GM19023 (cell line): ENCODE measurements around the gene DDO.

Experiments used
- ATAC-seq: cut with Tn5 transposase; IDR thresholded peaks from one replicate; pipeline ENCODE4 v1.9.1; 2021; ENCODE audit warnings: mild to moderate bottlenecking, moderate library complexity; ENCODE audit not compliant: unreplicated experiment

Gene DDO

DNA sequence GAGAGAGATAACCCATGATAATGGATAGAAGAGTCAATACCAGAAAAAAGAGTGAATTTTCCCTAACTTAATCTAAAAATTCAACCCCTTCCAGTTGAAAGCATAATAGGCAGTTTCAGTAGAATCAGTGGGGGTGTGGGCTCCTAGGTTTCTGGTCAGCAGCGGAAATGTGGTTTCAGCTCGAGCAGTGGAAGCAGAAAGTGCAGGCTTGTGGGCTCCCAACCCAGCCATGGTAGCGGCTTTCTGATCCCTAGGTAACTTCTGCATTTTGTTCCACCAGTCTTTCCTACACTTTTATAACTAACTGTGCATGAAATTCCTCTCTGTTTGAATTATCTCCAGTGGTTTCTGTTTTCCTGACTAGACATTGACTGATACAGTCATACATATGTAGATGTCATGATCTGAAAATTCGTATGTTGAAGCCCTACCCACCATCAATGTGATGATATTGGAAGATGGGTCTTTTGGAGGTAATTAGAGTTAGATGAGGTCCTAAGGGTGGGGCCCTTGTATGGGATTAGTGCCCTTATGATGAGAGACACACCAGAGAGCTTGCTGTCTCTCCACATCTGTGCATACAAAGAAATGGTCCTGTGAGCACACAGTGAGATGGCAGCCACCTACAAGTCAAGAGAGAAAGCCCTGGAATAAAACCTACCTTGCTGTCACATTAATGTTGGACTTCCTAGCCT, 6.5 kb upstream of the DDO start:
- no peak for ATAC-seq

DNA sequence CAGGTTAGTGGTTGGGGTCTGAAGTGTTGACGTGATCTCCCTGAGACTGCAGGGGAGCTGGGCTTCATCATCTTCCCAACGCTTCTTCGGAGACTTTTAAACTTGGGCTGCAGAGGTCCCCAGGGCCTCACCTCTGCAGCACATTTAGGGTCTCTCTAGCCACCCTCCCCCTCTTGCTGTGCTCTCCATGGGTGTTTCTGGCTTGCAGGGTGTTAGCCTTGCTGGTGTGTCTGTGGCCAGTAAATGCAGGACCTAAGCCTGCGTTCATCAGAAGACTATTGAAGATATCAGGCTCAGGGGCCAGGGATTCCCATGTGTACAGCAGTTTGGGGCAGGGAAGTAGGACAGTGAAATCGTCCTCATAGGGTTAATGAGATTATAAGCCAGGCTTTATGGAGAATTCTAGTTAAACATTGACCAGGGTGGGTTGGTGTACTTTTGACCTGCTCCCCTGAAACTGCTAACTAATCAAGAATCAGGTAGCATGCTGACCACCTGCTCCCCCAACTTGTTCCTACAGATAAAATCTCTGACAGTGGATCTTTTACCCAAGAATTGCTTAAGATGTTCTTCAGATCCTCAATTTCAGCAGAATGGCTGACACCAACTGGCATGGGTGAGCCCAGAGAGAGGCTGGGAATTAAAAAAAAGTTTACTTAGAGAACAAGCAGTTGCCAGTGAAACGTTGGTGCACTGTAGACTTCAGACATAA, 3.8 kb upstream of the DDO start:
- no peak for ATAC-seq

DNA sequence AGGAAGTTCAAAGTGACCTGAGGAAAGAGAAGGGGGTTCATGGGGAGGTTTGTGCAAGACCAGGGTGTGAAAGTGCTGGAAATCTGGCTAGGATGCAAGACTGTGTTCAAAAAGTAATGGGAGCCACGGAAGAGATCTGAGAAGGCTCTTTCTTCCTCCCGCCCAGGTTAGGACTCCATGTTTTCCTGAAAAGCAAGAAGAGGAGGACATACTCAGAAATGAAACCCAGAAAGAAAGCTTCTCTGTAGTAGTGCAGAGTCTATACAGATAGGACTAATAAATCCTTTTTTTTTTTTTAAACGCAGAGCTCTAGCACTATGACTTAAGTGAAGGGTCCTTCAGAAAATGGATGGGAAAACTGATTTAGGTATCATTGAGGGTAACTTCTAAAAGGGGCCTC, 3.2 kb upstream of the DDO start:
- no peak for ATAC-seq

DNA sequence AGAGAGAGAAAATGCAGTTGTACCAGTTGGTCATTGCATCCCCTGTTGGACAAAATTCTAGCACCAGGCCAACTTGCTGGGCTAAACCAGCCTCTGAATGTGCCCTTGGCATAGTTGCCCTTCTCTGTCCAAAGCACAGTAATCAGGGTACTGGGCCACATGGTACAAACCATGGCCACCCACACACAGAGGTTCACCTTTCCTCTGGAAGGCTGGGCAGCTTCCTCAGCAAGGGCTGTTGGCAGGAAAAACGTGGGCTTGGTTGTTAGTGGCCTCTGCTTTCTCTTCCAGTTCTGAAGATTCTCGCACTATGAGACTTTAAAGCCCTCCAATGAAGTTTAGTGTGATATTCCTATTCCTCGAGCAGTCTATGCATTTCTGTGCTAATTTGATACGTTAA, 706 bp downstream of the DDO start:
- no peak for ATAC-seq

DNA sequence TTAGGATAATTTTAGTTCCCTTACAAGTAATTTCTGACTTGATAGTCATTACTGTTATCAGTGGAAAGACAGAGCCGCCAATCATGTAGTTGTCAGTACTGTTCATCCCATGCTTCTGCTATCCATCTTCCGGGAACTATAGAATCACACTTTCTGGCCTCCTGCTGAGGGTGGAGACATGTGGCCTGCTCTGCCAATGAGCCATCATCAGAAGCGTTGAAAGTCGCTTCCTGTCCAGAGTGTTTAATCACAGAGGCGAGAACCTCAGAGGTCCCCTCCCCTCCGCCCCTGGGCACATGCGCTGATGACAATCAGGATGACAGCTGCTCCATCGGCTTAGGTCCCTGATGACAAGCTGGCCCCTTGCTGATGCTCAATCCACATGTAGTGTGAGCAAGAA, 3.0 kb downstream of the DDO start:
- ATAC-seq, result no peak

DNA sequence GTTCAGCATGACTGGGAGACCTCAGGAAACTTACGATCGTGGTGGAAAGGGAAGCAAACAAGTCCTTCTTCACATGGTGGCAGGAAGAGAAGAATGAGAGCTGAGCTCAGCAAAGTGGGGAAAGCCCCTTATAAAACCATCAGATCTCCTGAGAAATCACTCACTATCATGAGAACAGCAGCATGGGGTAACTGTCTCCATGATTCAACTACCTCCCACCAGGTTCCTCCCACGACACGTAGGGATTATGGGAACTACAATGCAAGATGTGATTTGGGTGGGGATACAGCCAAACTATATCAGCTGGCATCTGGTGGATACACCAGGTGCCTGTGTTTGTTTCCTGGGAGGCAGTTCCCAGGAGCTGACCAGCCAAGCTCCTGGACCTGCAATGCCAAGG, 4.9 kb downstream of the DDO start:
- no peak for ATAC-seq

DNA sequence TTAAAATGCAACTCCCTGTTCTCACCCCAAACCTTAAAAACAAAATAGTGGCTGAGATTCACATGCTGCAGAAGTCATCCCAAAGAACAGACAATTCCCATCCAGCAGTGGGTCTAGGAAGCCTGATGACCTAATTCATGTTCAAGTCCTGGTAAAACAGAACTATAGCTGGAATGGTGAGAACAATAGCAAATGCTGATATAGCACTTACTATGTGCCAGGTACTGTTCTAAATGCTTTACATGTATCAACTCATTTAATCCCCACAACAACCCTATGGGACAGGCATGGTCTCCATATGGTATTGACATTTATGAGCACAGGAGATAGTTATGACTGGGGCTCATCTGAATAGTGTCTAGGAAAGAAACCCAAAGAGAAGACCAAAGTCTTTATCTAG, 5.6 kb downstream of the DDO start:
- no peak for ATAC-seq

DNA sequence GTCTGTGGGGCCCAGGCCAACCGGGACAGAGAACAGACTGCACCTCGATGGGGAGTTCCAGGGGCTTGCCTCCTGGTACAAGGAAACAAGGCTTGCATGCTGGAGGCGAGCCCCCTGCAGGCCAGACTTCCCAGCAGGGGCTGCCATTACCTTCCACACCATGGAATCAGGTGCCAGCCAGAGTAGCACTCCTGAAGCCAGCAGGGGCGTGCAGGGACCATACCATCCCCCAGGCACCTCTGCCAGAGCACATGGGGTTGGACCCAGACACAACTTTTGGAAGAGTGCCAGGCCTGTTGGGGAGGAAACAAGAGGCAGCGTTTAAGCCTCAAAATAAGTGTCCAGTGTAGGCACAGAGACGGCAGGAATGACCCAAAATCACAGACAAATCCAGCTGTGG, 6.5 kb downstream of the DDO start:
- no peak for ATAC-seq

DNA sequence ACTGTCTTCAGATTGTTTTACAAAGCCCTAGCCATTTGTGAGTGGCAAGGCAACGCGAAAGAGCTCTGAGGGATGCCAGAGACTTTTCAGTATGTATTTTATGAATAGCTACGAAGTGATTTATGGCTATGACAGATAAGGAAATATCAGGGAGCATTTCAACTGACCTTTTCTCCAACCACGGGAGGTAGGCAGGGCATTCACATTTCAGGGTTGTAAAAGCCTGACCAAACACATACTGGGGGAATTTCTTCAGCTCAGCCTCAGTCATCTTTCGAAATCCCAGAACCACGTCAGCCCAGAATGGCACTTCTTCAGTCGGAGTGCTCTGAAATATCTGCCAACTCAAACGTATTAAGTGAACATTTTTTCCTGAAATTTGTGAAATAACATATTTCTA, 10.8 kb downstream of the DDO start:
- ATAC-seq, result no peak

DNA sequence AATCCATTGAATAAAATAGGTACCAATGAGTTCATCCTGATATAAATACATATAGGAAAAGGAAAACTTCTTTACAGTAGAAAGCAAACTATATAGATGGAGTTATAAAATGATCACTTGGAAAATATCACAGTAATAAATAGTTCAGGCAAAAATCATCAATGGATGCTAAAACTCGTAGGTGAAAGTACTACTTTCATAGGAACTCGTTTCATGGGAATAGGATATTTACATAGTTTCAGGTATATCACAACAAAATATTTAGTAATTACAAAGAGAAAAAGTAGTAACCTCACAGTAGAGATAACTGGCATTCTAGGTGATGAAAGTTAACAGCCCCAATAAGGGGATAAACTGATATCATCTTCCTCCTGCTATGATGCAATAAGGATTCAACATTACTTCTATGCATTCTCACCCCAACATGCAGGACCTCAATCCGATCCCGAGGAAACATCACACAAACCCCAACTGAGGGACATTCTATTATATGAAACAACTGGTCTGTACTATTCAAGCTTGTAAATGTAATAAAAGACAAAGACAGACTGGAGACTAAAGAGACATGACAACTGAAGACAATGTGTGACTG, 13.7 kb downstream of the DDO start:
- ATAC-seq, result no peak

DNA sequence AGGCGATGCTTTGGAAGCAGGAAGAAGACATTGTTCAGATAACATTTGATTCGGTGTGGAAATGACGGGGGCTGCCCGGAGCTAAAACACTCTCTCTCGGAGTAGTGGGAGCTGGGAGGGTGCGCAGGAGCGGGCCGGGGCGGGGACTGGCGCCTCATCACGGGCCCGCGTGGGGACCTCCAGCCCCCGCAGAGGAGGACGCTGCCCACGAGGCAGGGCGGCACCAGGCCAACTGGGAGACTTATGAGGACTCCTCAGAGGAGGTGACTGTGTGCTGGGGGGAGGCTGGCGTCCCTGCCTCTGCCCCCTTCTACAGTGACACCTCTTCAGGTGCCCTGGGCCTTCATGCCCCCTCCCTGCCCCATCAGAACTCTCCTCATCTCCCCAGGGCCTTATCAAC, 15.2 kb downstream of the DDO start:
- no peak for ATAC-seq

DNA sequence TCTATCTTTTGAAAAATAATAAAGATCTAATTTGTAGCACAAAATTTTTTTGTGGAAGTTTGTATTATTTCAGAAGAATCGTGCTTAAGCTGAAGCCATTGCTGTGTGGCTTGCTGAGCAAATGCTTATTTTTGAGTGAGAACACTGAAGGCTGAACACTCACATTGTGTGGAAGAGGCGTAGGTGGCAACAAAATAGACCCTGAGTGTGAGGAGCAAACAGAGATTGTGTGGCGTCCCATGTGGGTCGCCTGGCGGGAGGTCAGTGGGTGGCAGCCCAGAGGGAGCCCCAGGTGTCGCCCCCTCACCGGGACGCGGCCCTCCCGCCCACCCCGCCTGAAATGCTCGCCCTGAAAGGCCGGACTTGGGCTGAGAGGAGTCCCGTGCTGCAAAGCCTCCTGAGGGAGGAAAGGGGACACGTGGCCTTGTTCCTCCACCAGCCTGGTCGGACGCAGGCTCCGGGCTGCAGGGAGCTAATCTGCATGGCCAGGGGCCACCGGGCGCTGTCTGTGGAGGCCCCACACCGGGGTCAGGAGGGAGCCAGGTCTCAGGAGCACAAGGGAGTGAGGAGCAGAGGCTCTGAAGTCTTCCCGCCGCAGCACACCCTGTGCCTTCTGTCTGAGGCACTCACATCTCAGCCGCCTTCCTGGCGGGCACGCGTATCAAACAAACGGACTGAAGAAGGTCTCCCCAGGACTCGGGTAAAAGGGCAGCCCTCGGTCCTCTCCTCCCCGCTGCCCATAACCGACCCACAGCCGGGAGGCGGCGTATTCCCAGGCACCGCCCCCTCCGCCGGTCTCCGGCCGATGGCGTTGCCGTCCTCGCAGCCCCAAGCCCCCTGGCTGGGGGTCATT, 15.9 kb downstream of the DDO start:
- no peak for ATAC-seq

DNA sequence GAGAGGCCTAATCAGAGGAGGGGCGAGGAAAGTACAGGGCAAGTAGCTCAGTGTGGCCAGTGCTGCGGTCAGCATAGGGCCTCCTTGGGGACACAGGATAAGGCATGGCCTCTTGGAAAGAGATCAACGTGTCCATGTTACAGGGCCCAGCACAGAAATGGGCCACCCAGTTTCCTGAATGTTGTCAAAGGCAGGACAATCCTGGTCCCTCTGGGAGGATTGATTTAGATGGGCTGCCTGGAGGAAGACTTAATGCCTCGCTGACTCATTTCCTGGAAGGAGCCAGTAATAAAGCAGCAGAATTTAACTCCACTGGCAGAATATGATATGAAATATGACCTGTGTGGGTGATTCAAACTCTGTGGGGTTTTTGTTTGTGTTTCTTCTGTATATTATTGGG, 16.6 kb downstream of the DDO start:
- ATAC-seq, result no peak

DNA sequence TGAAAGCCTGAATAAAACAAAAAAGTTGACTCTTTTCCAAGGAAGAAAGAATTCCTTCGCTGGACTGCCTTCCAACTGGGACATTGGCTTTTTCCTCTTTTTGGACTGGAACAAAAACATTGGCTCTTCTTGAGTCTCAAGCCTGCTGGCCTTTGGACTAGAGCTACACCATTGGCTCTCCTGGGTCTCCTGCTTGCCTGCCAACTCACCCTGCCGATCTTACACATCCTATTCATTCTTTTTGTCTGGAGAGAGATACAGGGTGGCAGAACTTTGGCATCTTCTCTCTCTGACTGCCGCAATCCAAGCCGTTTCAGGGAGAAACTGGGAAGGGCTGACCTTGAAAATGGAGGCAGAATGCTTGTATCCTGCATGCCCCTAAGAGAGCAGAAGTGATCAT, 20.2 kb downstream of the DDO start:
- ATAC-seq, result no peak

DNA sequence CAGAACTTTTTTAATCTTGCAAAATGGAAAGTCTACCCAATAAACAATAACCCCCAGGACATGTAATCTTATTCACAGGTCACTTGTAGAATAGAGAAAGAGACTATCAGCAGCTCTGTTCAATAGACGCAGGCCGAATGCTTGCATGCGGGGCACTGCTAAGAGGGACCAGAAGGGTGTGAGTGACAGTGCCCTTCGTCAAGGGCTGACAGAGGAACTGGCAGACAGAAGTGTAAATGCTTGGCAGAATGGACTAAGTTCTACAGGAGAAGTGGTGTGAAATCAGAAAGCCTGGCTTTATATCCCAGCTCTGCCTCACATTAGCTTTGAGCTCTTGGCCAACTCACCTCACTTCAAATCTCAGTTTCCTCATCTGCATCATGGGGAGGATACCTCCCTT, 21.0 kb downstream of the DDO start:
- no peak for ATAC-seq

DNA sequence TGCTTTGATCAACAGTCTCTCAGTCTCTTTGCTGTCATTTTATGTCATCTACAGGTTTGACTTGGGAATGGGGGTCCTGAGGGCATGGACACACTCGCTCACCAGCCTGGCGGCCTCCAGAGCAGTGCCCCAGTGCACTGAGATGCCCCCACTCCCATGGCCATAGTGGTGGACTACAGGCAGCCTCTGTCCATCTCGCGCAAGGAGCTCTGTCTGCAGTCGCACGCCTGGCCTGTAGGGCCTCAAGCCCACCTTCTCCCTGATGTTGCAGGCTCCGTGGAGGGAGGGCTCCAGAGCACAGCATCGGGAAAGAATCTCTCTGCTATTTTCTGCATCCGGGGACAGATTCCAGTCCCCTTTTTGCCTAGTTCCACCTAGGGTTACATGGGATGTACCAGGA, 22.6 kb downstream of the DDO start:
- no peak for ATAC-seq

DNA sequence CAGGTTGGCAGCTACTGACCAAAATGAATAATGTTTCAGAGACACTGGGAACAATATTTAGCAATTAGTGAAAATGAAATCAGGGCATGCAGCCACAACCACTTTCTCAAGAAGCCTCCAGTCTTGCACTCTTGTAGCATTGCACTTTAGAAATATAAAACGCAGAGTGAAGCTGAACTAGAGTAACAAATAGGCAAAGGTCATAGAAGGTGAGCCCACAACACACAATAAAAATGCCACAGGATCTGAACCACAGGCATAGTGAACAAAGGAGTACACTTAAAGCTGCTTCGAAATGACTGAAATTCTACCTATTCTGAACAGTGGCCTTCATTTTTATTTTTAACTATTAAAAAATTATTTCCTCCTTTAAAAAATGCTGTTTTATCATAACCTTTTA, 25.0 kb downstream of the DDO start:
- ATAC-seq, result no peak

DNA sequence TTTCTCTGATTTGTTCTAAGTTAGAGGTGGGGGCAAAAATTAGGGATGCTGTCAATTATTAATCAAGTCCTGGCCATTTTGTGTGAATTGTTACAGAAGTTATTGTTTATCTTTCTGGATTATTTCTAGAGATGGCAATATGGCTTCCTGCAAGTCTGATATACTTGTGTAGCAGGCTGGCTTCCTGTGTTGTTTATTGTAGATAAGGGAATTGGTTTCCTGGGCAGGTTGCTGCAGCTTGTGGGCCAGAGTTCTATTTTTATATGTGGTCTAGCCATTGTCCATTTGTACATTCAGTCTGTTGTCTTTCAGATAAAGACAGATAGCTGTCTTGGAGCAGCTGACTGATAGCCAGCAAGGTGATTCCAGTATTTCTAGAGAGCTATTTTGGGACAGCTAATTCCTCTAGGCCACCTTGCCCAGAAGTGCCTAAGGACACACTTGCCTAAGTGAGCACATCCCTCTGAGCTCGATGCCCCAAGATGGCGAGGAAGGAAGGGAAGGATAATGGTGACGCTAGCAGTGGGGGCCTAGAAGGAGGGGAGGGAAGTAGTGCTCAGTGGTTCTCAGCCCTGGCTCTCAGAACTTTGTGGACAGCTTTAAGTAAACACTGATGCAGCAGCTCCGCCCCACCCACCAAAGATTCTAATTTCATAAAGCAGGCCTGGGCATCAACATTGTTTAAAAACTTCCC, 25.5 kb downstream of the DDO start:
- no peak for ATAC-seq

DNA sequence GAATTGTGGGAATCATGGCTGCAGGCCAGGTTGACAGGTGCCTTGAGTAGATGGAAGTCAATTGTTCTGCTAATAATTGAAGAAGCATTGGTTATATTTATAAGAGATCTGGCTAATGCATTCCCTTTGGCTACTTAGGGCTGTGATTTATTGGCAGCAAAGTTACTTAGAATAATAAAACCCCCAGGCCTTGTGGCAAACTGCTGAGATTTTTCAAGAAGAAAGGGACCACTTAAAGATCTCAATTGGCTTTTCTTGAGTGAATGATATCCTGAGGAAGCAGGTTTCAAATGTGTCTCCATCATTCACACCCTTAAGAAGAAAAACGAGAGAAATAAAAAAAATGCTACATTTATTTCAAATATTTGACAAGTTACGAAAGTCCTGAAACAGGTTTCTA, 27.4 kb downstream of the DDO start:
- ATAC-seq, result no peak

DNA sequence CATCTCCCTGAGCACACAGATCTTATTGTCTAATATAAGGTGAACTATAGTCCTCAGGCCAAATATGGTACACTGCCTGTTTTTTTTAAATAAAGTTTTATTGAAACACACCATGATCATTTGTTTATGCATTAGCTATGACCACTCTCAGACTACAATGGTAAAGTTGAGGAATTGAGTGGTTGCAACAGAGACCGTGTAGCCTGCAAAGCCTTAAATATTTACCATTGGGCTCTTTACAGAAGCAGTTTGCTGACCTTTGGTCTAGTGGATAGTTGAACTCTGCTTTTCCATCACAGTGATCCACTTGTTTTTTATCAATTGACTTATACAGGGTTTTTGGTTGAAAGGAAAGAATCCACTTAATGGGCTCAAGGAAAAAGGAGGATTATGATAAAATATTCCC, 29.9 kb downstream of the DDO start:
- ATAC-seq, result no peak

DNA sequence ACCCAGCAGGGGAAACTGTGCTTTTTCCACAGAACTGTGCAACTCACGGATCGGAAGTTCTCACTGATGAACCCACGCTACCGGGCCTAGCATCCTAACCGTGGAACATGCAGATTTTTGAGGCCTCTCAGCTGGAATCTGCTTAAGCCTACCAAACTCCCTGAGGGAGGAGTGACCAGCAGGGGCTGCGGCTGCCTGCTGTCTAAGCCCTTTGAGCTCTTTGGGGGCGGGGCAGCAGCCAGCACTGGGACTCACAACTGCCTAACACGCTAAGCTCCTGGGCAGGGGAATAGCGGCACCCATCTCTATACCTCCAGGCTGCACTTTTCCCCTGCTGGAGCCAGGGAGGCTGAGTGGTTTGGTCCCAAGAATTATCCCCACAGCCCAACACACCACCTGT, 36.8 kb downstream of the DDO start:
- no peak for ATAC-seq
